ENCODE data around the gene SKI. TPM values are rescaled to one million over a fixed set of nuclear protein-coding genes. Genes with fewer than 3 reads are reported as not detected.

Gene SKI
- total RNA-seq, 2 experiments from 2014 or later, result 4.7 to 11.7 TPM

- intact Hi-C loops (cut with micrococcal nuclease; ENCODE audit: unreplicated experiment), result no loop called here
Measured at GRCh38 chr1:2358651-2359640, 130.8 kb downstream of the SKI start.

More at GRCh38 chr1:2358651-2359640, 130.8 kb downstream of the SKI start:
- TF ChIP-seq EZH2phosphoT487 (IDR thresholded peaks at IDR 0.05; ENCODE audit: borderline replicate concordance, low read depth, low read length) (no peak), CTCF (conservative IDR thresholded peaks at IDR 0.05; ENCODE audit: low read length) (no peak)
- H3K9me2 ChIP-seq (ENCODE audit: insufficient read depth, low read length), result no peaks in the 10 kb centered on the region
- no peak overlapping the region for H2AFZ ChIP-seq (ENCODE audit: low read length)
- H3K9me3 ChIP-seq (ENCODE audit: low read length), result no peaks in the 10 kb centered on the region; the same call in 1 of the 2 replicates
- no peaks in the 10 kb centered on the region for H4K20me1 ChIP-seq (ENCODE audit: insufficient read depth, low read length)
- no peaks in the 10 kb centered on the region for H3K36me3 ChIP-seq (ENCODE audit: insufficient read depth, low read length)
- no peak for DNase-seq (ENCODE audit: low spot score)
- no peak overlapping the region for H3K4me2 ChIP-seq (ENCODE audit: low read length)
- H3K4me1 ChIP-seq (ENCODE audit: insufficient read depth, low read length, poor library complexity, severe bottlenecking), result no peaks in the 10 kb centered on the region
- no peak overlapping the region for H3K27ac ChIP-seq (ENCODE audit: low read depth, low read length, poor library complexity, severe bottlenecking)
- H3K4me3 ChIP-seq (ENCODE audit: low read depth, low read length, poor library complexity, severe bottlenecking), result no peak overlapping the region
- H3K79me2 ChIP-seq (ENCODE audit: insufficient read depth, low read depth, low read length), result no peaks in the 10 kb centered on the region
- POLR2A ChIA-PET, result no interaction called here
- BruUV-seq (replicated peaks), result no TSS peak
- CTCF ChIA-PET (ENCODE audit: unreplicated experiment), result no interaction called here

Other genes starting within 250 kb of the SKI start
- not detected in 2 replicates for gene CFAP74, start 224.5 kb upstream of the SKI start, total RNA-seq (2014; rRNA removed; shearing (Covaris generic))
- not detected in 2 replicates for gene CFAP74, start 224.5 kb upstream of the SKI start, total RNA-seq (2022)
- not detected in 2 replicates for gene GABRD, start 209.0 kb upstream of the SKI start, total RNA-seq (2014; rRNA removed; shearing (Covaris generic))
- not detected in 2 replicates for gene GABRD, start 209.0 kb upstream of the SKI start, total RNA-seq (2022)
- gene PRKCZ, start 177.9 kb upstream of the SKI start, total RNA-seq (2014; rRNA removed; shearing (Covaris generic)), result 8.0 and 10.2 TPM in 2 replicates
- 10.0 and 13.0 TPM in 2 replicates for gene PRKCZ, start 177.9 kb upstream of the SKI start, total RNA-seq (2022)
- 25.7 and 47.4 TPM in 2 replicates for gene FAAP20, start 33.5 kb upstream of the SKI start, total RNA-seq (2014; rRNA removed; shearing (Covaris generic))
- 55.4 and 55.7 TPM in 2 replicates for gene FAAP20, start 33.5 kb upstream of the SKI start, total RNA-seq (2022)
- 13.1 and 19.4 TPM in 2 replicates for gene MORN1, start 163.2 kb downstream of the SKI start, total RNA-seq (2014; rRNA removed; shearing (Covaris generic))
- gene MORN1, start 163.2 kb downstream of the SKI start, total RNA-seq (2022), result 23.6 and 29.7 TPM in 2 replicates
- gene RER1, start 163.5 kb downstream of the SKI start, total RNA-seq (2014; rRNA removed; shearing (Covaris generic)), result 54.4 and 60.5 TPM in 2 replicates
- 113 and 138 TPM in 2 replicates for gene RER1, start 163.5 kb downstream of the SKI start, total RNA-seq (2022)
- 22.6 and 23.3 TPM in 2 replicates for gene PEX10, start 184.2 kb downstream of the SKI start, total RNA-seq (2014; rRNA removed; shearing (Covaris generic))
- 19.4 and 24.5 TPM in 2 replicates for gene PEX10, start 184.2 kb downstream of the SKI start, total RNA-seq (2022)
- gene PLCH2, start 248.0 kb downstream of the SKI start, total RNA-seq (2014; rRNA removed; shearing (Covaris generic)), result 1.8 and 2.2 TPM in 2 replicates
- 1.0 and 1.4 TPM in 2 replicates for gene PLCH2, start 248.0 kb downstream of the SKI start, total RNA-seq (2022)

Data from OCI-LY7 (cell line).